DND-41 (cell line): ENCODE data around the gene RALGPS1.

Source experiments
- EZH2 ChIP-seq: IDR thresholded peaks from 3 replicates; pipeline ENCODE4 v1.6.1; 2012; ENCODE audit warnings: borderline replicate concordance, low read depth, mild to moderate bottlenecking, moderate library complexity, low read length, inconsistent platforms; ENCODE audit not compliant: severe bottlenecking
- TF ChIP-seq, protein P1 (sequence below): IDR thresholded peaks from 2 replicates; pipeline ENCODE4 v1.5.1; 2012; ENCODE audit warnings: borderline replicate concordance, low read length, moderate library complexity, mild to moderate bottlenecking; ENCODE audit not compliant: poor library complexity, severe bottlenecking; ENCODE audit errors: extremely low read depth

DNA sequence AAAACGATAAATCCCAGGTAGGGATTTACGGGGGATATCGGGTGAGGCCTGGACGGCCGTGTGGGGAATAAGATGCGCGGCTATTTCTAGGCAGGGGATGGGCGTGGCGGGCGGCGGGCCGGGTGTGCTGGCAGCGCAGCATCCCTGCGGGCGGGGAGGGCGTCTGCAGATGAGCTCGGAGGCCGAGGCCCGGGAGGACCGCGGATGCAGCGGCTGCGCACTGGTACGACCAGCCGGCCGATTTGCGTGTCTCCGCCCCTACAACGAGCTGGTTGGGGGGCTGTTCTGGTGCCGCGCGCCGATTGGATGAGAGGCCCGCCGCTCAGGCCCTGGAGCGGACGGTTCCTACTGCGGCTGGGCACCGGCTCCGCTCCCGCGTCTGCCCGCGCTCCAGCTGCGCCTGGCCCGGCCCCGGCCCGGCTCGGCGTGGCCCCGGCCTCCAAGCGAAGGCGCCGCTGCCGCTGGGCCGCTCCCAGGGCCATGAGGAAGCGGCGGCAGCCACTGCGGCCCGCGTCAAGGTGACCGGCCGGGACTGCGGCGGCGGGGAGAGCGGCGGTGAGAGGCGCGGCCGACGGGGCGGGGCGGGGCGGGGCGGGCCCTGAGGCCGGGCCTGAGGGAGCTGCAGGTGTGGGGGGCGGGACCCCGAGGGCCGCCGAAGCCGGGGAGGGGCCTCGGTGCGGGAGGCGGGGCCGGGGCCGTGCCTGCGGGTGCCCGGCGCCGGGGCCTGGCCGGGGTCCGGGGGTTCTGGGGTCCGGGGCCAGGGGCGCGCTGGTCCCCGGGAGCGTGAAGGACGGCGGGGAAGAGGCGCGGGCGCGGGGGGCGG, at the start of gene RALGPS1:
- TF ChIP-seq, protein P1, sequence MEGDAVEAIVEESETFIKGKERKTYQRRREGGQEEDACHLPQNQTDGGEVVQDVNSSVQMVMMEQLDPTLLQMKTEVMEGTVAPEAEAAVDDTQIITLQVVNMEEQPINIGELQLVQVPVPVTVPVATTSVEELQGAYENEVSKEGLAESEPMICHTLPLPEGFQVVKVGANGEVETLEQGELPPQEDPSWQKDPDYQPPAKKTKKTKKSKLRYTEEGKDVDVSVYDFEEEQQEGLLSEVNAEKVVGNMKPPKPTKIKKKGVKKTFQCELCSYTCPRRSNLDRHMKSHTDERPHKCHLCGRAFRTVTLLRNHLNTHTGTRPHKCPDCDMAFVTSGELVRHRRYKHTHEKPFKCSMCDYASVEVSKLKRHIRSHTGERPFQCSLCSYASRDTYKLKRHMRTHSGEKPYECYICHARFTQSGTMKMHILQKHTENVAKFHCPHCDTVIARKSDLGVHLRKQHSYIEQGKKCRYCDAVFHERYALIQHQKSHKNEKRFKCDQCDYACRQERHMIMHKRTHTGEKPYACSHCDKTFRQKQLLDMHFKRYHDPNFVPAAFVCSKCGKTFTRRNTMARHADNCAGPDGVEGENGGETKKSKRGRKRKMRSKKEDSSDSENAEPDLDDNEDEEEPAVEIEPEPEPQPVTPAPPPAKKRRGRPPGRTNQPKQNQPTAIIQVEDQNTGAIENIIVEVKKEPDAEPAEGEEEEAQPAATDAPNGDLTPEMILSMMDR: no peak
- TF ChIP-seq EZH2: peak; percentile 49
